Measurements from ENCODE around the gene PLA2G2F.

The PLA2G2F gene

GRCh38 chr1:20167126-20167525, 28.0 kb downstream of the PLA2G2F start:
- DNase-seq (ENCODE audit: low read depth): no peak
- H3K4me3 ChIP-seq (ENCODE audit: low read depth, low read length): no peak overlapping the region
- no peak for TF ChIP-seq CTCF (IDR thresholded peaks at IDR 0.05; ENCODE audit: insufficient read depth, low read depth, low read length, missing control alignments)

- no peak overlapping the region for H3K4me3 ChIP-seq (ENCODE audit: low read depth, low read length)
- no peak for TF ChIP-seq CTCF (IDR thresholded peaks at IDR 0.05; ENCODE audit: insufficient read depth, low read depth, low read length, missing control alignments)
- no peak for DNase-seq (ENCODE audit: low read depth)
Measured at GRCh38 chr1:20168564-20169491, 29.7 kb downstream of the PLA2G2F start.

GRCh38 chr1:20169932-20170331, 30.8 kb downstream of the PLA2G2F start:
- no peak for TF ChIP-seq CTCF (IDR thresholded peaks at IDR 0.05; ENCODE audit: insufficient read depth, low read depth, low read length, missing control alignments)
- no peak overlapping the region for H3K4me3 ChIP-seq (ENCODE audit: low read depth, low read length)
- DNase-seq (ENCODE audit: low read depth): no peak

GRCh38 chr1:20172033-20172590, 33.0 kb downstream of the PLA2G2F start:
- H3K4me3 ChIP-seq (ENCODE audit: low read depth, low read length): no peak overlapping the region
- no peak for DNase-seq (ENCODE audit: low read depth)
- no peak for TF ChIP-seq CTCF (IDR thresholded peaks at IDR 0.05; ENCODE audit: insufficient read depth, low read depth, low read length, missing control alignments)

GRCh38 chr1:20174937-20175666, 36.0 kb downstream of the PLA2G2F start:
- H3K4me3 ChIP-seq (ENCODE audit: low read depth, low read length): no peak overlapping the region
- no peak for TF ChIP-seq CTCF (IDR thresholded peaks at IDR 0.05; ENCODE audit: insufficient read depth, low read depth, low read length, missing control alignments)
- no peak for DNase-seq (ENCODE audit: low read depth)

- no peak overlapping the region for H3K4me3 ChIP-seq (ENCODE audit: low read depth, low read length)
- TF ChIP-seq CTCF (IDR thresholded peaks at IDR 0.05; ENCODE audit: insufficient read depth, low read depth, low read length, missing control alignments): no peak
- DNase-seq (ENCODE audit: low read depth): no peak
Measured at GRCh38 chr1:20178634-20179370, 39.7 kb downstream of the PLA2G2F start.
